DOHH2 (cell line): Measurements from ENCODE around the gene GALNT7.

Experiments used
- H3F3A ChIP-seq: fragments of 200-600 bp; sonication (generic), shearing (Covaris generic); 2 replicates; pipeline ENCODE4 v1.6.0; 2016; ENCODE audit warnings: antibody characterized with exemption, mild to moderate bottlenecking; ENCODE audit not compliant: control insufficient read depth, insufficient read depth
- H3K27ac ChIP-seq: fragments of 200-600 bp; sonication (generic); 2 replicates; pipeline ENCODE4 v1.5.1; 2014; ENCODE audit warnings: low read depth, mild to moderate bottlenecking, low read length, moderate library complexity
- H3K27me3 ChIP-seq: fragments of 200-600 bp; sonication (generic); 2 replicates; pipeline ENCODE4 v1.6.1; 2014; ENCODE audit warnings: mild to moderate bottlenecking, low read length, mixed read lengths; ENCODE audit not compliant: control insufficient read depth
- H3K36me3 ChIP-seq: fragments of 200-600 bp; sonication (generic); 2 replicates; pipeline ENCODE4 v1.6.1; 2014; ENCODE audit warnings: mild to moderate bottlenecking, low read length, moderate library complexity, mixed read lengths; ENCODE audit not compliant: control insufficient read depth
- H3K4me1 ChIP-seq: fragments of 200-600 bp; sonication (generic); 2 replicates; pipeline ENCODE4 v1.6.1; 2014; ENCODE audit warnings: mild to moderate bottlenecking, low read length, mixed read lengths; ENCODE audit not compliant: control insufficient read depth
- H3K4me2 ChIP-seq: fragments of 200-600 bp; sonication (generic); 2 replicates; pipeline ENCODE4 v1.6.0; 2014; ENCODE audit warnings: mild to moderate bottlenecking, low read length, moderate library complexity
- H3K4me3 ChIP-seq: fragments of 200-600 bp; sonication (generic); 2 replicates; pipeline ENCODE4 v1.5.1; 2014; ENCODE audit warnings: mild to moderate bottlenecking, low read length, mixed read lengths
- H3K79me2 ChIP-seq: fragments of 200-600 bp; sonication (generic); 2 replicates; pipeline ENCODE4 v1.6.1; 2014; ENCODE audit warnings: mild to moderate bottlenecking, low read length, mixed read lengths; ENCODE audit not compliant: control insufficient read depth
- H3K9me2 ChIP-seq: fragments of 200-600 bp; sonication (generic); replicated peaks from 2 replicates; pipeline ENCODE4 v1.6.1; 2014; ENCODE audit warnings: mild to moderate bottlenecking, low read length, mixed read lengths; ENCODE audit not compliant: control insufficient read depth
- H3K9me3 ChIP-seq: fragments of 200-600 bp; sonication (generic); 2 replicates; pipeline ENCODE4 v1.6.1; 2014; ENCODE audit warnings: antibody characterized with exemption, low read length, mixed read lengths; ENCODE audit not compliant: control insufficient read depth, insufficient read depth
- H4K20me1 ChIP-seq: fragments of 200-600 bp; sonication (generic); 2 replicates; pipeline ENCODE4 v1.6.0; 2014; ENCODE audit warnings: low read depth, mild to moderate bottlenecking, antibody characterized with exemption, low read length, moderate library complexity; ENCODE audit not compliant: control insufficient read depth, insufficient read depth
- EZH2phosphoT487 ChIP-seq: fragments of 200-600 bp; sonication (generic); IDR thresholded peaks from 2 replicates; pipeline ENCODE4 v1.6.1; 2017; ENCODE audit warnings: borderline replicate concordance, mild to moderate bottlenecking, antibody characterized with exemption, low read length, moderate library complexity, mixed read lengths
- TF ChIP-seq, protein P1 (sequence below): fragments of 200-600 bp; sonication (generic); IDR thresholded peaks from one replicate; pipeline ENCODE4 v1.5.1; 2014; ENCODE audit warnings: antibody characterized with exemption, mild to moderate bottlenecking, low read depth, low read length; ENCODE audit not compliant: poor library complexity, severe bottlenecking

Gene GALNT7

DNA sequence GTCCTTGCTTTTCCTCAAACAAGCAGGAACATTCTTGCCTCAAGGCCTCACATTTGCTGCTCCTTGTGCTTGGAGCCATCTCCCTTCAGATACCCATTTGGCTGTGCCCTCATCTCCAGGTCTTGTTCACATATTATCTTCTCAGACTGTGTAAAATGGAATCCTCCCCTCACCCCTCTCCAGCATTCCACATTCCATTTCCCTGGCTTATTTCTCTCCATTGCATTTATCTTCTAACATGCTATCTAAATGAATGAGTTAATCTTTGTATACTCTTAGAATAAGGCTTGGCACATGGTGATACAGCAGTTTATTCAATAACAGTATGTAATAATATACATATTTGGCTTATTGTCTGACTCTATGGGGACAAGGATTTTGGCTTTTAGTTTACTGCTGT is 8.8 kb upstream of the GALNT7 start:
- Histone ChIP-seq H3K27me3 (no peaks in the 10 kb centered on the region), H3K36me3 (peaks cover 10% of the 10 kb centered on the region), H3F3A (no peaks in the 10 kb centered on the region), H3K4me3 (no peak overlapping the region), H3K4me1 (no peaks in the 10 kb centered on the region), H3K9me3 (no peaks in the 10 kb centered on the region), H4K20me1 (no peaks in the 10 kb centered on the region), H3K4me2 (no peak overlapping the region), H3K9me2 (no peaks in the 10 kb centered on the region), H3K79me2 (no peaks in the 10 kb centered on the region), H3K27ac (no peak overlapping the region)
- TF ChIP-seq EZH2phosphoT487 = no peak
- TF ChIP-seq, protein P1, sequence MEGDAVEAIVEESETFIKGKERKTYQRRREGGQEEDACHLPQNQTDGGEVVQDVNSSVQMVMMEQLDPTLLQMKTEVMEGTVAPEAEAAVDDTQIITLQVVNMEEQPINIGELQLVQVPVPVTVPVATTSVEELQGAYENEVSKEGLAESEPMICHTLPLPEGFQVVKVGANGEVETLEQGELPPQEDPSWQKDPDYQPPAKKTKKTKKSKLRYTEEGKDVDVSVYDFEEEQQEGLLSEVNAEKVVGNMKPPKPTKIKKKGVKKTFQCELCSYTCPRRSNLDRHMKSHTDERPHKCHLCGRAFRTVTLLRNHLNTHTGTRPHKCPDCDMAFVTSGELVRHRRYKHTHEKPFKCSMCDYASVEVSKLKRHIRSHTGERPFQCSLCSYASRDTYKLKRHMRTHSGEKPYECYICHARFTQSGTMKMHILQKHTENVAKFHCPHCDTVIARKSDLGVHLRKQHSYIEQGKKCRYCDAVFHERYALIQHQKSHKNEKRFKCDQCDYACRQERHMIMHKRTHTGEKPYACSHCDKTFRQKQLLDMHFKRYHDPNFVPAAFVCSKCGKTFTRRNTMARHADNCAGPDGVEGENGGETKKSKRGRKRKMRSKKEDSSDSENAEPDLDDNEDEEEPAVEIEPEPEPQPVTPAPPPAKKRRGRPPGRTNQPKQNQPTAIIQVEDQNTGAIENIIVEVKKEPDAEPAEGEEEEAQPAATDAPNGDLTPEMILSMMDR = no peak

DNA sequence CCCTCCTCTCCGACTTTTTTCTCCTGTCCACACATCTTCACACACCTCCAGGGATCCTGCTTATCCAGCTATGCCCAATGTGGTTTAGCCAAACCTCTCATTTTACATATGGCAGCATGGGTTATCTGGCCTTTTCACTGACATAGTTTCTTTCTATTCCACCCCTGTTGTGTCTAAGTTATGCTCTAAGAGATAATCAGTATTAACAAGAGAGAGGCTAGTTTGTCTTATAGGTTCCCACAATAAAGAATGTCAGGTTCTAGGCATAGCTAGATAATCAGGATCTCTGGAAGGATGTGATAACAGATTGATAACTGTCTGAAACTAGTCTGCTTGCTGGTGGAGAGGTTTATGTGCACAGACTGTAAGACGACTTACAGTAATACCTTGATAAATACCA is 7.7 kb upstream of the GALNT7 start:
- H3K9me3 ChIP-seq = no peaks in the 10 kb centered on the region
- H3K79me2 ChIP-seq = no peaks in the 10 kb centered on the region
- H3K4me1 ChIP-seq = no peaks in the 10 kb centered on the region
- no peak overlapping the region for H3K27ac ChIP-seq
- H4K20me1 ChIP-seq = no peaks in the 10 kb centered on the region
- 0 out of 2 replicates have a peak, but pooled peaks cover 4% of the 10 kb centered on the region for H3F3A ChIP-seq
- TF ChIP-seq, protein P1 = no peak
- TF ChIP-seq EZH2phosphoT487 = no peak
- H3K9me2 ChIP-seq = no peaks in the 10 kb centered on the region
- peaks cover 18% of the 10 kb centered on the region for H3K36me3 ChIP-seq
- H3K27me3 ChIP-seq = no peaks in the 10 kb centered on the region
- no peak overlapping the region for H3K4me2 ChIP-seq
- no peak overlapping the region for H3K4me3 ChIP-seq

DNA sequence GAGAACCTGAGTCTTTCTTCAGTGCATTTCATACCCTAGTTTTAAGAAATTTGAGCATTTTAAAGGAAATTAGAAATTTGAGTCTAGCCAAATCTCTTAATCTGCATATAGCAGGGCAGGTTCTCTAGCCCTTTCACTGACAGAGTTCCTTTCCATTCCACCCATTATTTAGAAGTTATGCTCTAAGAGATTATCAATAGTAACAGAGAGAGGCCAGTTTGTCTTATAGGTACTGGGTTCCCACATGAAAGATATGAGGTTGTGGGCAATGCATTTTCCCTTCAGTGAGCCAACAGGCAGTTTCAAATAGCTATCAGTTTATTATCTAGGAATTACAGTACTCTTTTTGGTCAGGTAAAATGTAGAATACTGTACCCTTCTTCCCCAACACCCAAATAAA is 7.3 kb upstream of the GALNT7 start:
- H3K36me3 ChIP-seq = peaks cover 22% of the 10 kb centered on the region
- H3K4me3 ChIP-seq = no peak overlapping the region
- H3K27ac ChIP-seq = no peak overlapping the region
- TF ChIP-seq EZH2phosphoT487 = no peak
- TF ChIP-seq, protein P1 = no peak
- H4K20me1 ChIP-seq = no peaks in the 10 kb centered on the region
- H3K4me1 ChIP-seq = no peaks in the 10 kb centered on the region
- no peaks in the 10 kb centered on the region for H3K79me2 ChIP-seq
- no peak overlapping the region for H3K4me2 ChIP-seq
- H3F3A ChIP-seq = 0 out of 2 replicates have a peak, but pooled peaks cover 7% of the 10 kb centered on the region
- H3K9me3 ChIP-seq = no peaks in the 10 kb centered on the region
- no peaks in the 10 kb centered on the region for H3K27me3 ChIP-seq
- H3K9me2 ChIP-seq = no peaks in the 10 kb centered on the region
